Measurements from ENCODE around the gene MAP7D1.

The MAP7D1 gene

GRCh38 chr1:36174713-36175112 is 18.8 kb downstream of the MAP7D1 start:
- H3K4me3 ChIP-seq (ENCODE audit: low read depth, low read length), result no peak overlapping the region
- no peak for TF ChIP-seq CTCF (IDR thresholded peaks at IDR 0.05; ENCODE audit: borderline replicate concordance, insufficient read depth, low read depth, low read length)

- H3K4me3 ChIP-seq (ENCODE audit: low read depth, low read length), result no peak overlapping the region
- no peak for TF ChIP-seq CTCF (IDR thresholded peaks at IDR 0.05; ENCODE audit: borderline replicate concordance, insufficient read depth, low read depth, low read length)
Observed at GRCh38 chr1:36175137-36176095, 19.5 kb downstream of the MAP7D1 start.

GRCh38 chr1:36176106-36176949 is 20.4 kb downstream of the MAP7D1 start:
- no peak overlapping the region for H3K4me3 ChIP-seq (ENCODE audit: low read depth, low read length)
- TF ChIP-seq CTCF (IDR thresholded peaks at IDR 0.05; ENCODE audit: borderline replicate concordance, insufficient read depth, low read depth, low read length), result no peak

- H3K4me3 ChIP-seq (ENCODE audit: low read depth, low read length), result no peak overlapping the region
Observed at GRCh38 chr1:36177589-36178431, 21.9 kb downstream of the MAP7D1 start.

GRCh38 chr1:36178471-36179219 is 22.7 kb downstream of the MAP7D1 start:
- TF ChIP-seq CTCF (IDR thresholded peaks at IDR 0.05; ENCODE audit: borderline replicate concordance, insufficient read depth, low read depth, low read length), result no peak
- no peak overlapping the region for H3K4me3 ChIP-seq (ENCODE audit: low read depth, low read length)

More at GRCh38 chr1:36177589-36178431, 21.9 kb downstream of the MAP7D1 start:
- no peak for TF ChIP-seq CTCF (IDR thresholded peaks at IDR 0.05; ENCODE audit: borderline replicate concordance, insufficient read depth, low read depth, low read length)

- H3K4me3 ChIP-seq (ENCODE audit: low read depth, low read length), result no peak overlapping the region
- TF ChIP-seq CTCF (IDR thresholded peaks at IDR 0.05; ENCODE audit: borderline replicate concordance, insufficient read depth, low read depth, low read length), result no peak
Observed at GRCh38 chr1:36179220-36179600, 23.2 kb downstream of the MAP7D1 start.

Data from GM12875 (cell line).